ENCODE results near the gene INHA.

Gene INHA

GRCh38 chr2:219559156-219559915 lies 12.8 kb upstream of the INHA start:
- no peak for DNase-seq

GRCh38 chr2:219560037-219560892 lies 11.8 kb upstream of the INHA start:
- DNase-seq: no peak

GRCh38 chr2:219560893-219561178 lies 11.3 kb upstream of the INHA start:
- no peak for DNase-seq

- DNase-seq: no peak
These were observed 10.7 kb upstream of the INHA start for GRCh38 chr2:219561179-219562048.

- no peak for DNase-seq
These were observed 9.8 kb upstream of the INHA start for GRCh38 chr2:219562049-219563020.

- DNase-seq: no peak
These were observed 8.7 kb upstream of the INHA start for GRCh38 chr2:219563271-219563928.

GRCh38 chr2:219565130-219566080 lies 6.7 kb upstream of the INHA start:
- no peak for DNase-seq

- DNase-seq: no peak
These were observed 5.5 kb upstream of the INHA start for GRCh38 chr2:219566640-219567039.

GRCh38 chr2:219567131-219567530 lies 5.0 kb upstream of the INHA start:
- no peak for DNase-seq

- no peak for DNase-seq
These were observed 4.2 kb upstream of the INHA start for GRCh38 chr2:219567791-219568361.

GRCh38 chr2:219569041-219569440 lies 3.1 kb upstream of the INHA start:
- no peak for DNase-seq

GRCh38 chr2:219569635-219570034 lies 2.5 kb upstream of the INHA start:
- no peak for DNase-seq

GRCh38 chr2:219570194-219570923 lies 1.8 kb upstream of the INHA start:
- DNase-seq: no peak

GRCh38 chr2:219570924-219571310 lies 1.2 kb upstream of the INHA start:
- no peak for DNase-seq

- no peak for DNase-seq
These were observed 536 bp upstream of the INHA start, which contains the start of gene OBSL1 for GRCh38 chr2:219571311-219572236. Gene OBSL1, minus strand, starts transcription at chr2:219571539. Its CDS starts 307 bp downstream, at chr2:219571232.

GRCh38 chr2:219573166-219573565 lies 1.1 kb downstream of the INHA start:
- no peak for DNase-seq

- no peak for DNase-seq
These were observed 2.6 kb downstream of the INHA start for GRCh38 chr2:219574484-219575311.
